OCI-LY1 (cell line): ENCODE results near the gene CKAP2L.

Experiments
- H2AFZ ChIP-seq: fragments of 200-600 bp; sonication (generic), shearing (Covaris generic); 2 replicates; pipeline ENCODE4 v1.6.0; 2014; ENCODE audit warnings: antibody characterized with exemption, mild to moderate bottlenecking, low read length
- H3F3A ChIP-seq: fragments of 200-600 bp; sonication (generic), shearing (Covaris generic); 2 replicates; pipeline ENCODE4 v1.6.0; 2014; ENCODE audit warnings: mild to moderate bottlenecking, antibody characterized with exemption, low read length, moderate library complexity; ENCODE audit not compliant: insufficient read depth
- H3K27ac ChIP-seq: fragments of 200-600 bp; sonication (generic); 2 replicates; pipeline ENCODE4 v1.5.1; 2014; ENCODE audit warnings: low read length, mixed run types, mild to moderate bottlenecking, low read depth; ENCODE audit not compliant: poor library complexity, severe bottlenecking
- H3K27me3 ChIP-seq: fragments of 200-600 bp; sonication (generic); 2 replicates; pipeline ENCODE4 v1.6.0; 2014; ENCODE audit warnings: antibody characterized with exemption, mild to moderate bottlenecking, low read length, moderate library complexity; ENCODE audit not compliant: insufficient read depth
- H3K36me3 ChIP-seq: fragments of 200-600 bp; sonication (generic); 2 replicates; pipeline ENCODE4 v1.6.1; 2014; ENCODE audit warnings: mild to moderate bottlenecking, antibody characterized with exemption, low read length, moderate library complexity, mixed read lengths; ENCODE audit not compliant: insufficient read depth
- H3K4me1 ChIP-seq: fragments of 200-600 bp; sonication (generic); 2 replicates; pipeline ENCODE4 v1.5.1; 2014; ENCODE audit warnings: mild to moderate bottlenecking, low read length, moderate library complexity; ENCODE audit not compliant: insufficient read depth, severe bottlenecking
- H3K4me2 ChIP-seq: fragments of 200-600 bp; sonication (generic), shearing (Covaris generic); 2 replicates; pipeline ENCODE4 v1.6.1; 2014; ENCODE audit warnings: low read length
- H3K4me3 ChIP-seq: fragments of 200-600 bp; sonication (generic); 2 replicates; pipeline ENCODE4 v1.5.1; 2014; ENCODE audit warnings: low read length, low read depth, mild to moderate bottlenecking, mixed read lengths; ENCODE audit not compliant: poor library complexity, severe bottlenecking
- H3K79me2 ChIP-seq: fragments of 200-600 bp; shearing (Covaris generic); 2 replicates; pipeline ENCODE4 v1.6.1; 2016; ENCODE audit warnings: mixed run types, low read length, mixed read lengths; ENCODE audit not compliant: insufficient read depth
- H3K9ac ChIP-seq: fragments of 200-600 bp; sonication (generic), shearing (Covaris generic); 2 replicates; pipeline ENCODE4 v1.6.1; 2014; ENCODE audit warnings: mild to moderate bottlenecking, low read length, mixed read lengths
- H3K9me2 ChIP-seq: fragments of 200-600 bp; sonication (generic), shearing (Covaris generic); 2 replicates; pipeline ENCODE4 v1.6.1; 2014; ENCODE audit warnings: low read depth, mild to moderate bottlenecking, low read length, mixed read lengths
- H3K9me3 ChIP-seq: fragments of 200-600 bp; shearing (Covaris generic); 2 replicates; pipeline ENCODE4 v1.6.1; 2014; ENCODE audit warnings: low read length, mixed read lengths
- H4K20me1 ChIP-seq: fragments of 200-600 bp; sonication (generic), shearing (Covaris generic); 2 replicates; pipeline ENCODE4 v1.6.0; 2016; ENCODE audit warnings: mild to moderate bottlenecking, low read length; ENCODE audit not compliant: insufficient read depth
- EZH2 ChIP-seq: fragments of 200-600 bp; sonication (generic), shearing (Covaris generic); IDR thresholded peaks from 2 replicates; pipeline ENCODE4 v1.8.0; 2017; ENCODE audit warnings: borderline replicate concordance, mixed run types, mild to moderate bottlenecking, antibody characterized with exemption, low read length, moderate library complexity, mixed read lengths
- TF ChIP-seq, protein P1 (sequence below): fragments of 200-600 bp; sonication (generic), shearing (Covaris generic); IDR thresholded peaks from 2 replicates; pipeline ENCODE4 v1.5.1; 2017; ENCODE audit warnings: mild to moderate bottlenecking, antibody characterized with exemption, low read length, moderate library complexity, mixed read lengths

CKAP2L gene

GRCh38 chr2:112765251-112765650 is 842 bp upstream of the CKAP2L start:
- no peaks in the 10 kb centered on the region for H3F3A ChIP-seq
- TF ChIP-seq EZH2, result no peak
- TF ChIP-seq, protein P1, sequence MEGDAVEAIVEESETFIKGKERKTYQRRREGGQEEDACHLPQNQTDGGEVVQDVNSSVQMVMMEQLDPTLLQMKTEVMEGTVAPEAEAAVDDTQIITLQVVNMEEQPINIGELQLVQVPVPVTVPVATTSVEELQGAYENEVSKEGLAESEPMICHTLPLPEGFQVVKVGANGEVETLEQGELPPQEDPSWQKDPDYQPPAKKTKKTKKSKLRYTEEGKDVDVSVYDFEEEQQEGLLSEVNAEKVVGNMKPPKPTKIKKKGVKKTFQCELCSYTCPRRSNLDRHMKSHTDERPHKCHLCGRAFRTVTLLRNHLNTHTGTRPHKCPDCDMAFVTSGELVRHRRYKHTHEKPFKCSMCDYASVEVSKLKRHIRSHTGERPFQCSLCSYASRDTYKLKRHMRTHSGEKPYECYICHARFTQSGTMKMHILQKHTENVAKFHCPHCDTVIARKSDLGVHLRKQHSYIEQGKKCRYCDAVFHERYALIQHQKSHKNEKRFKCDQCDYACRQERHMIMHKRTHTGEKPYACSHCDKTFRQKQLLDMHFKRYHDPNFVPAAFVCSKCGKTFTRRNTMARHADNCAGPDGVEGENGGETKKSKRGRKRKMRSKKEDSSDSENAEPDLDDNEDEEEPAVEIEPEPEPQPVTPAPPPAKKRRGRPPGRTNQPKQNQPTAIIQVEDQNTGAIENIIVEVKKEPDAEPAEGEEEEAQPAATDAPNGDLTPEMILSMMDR, result no peak
- H3K9ac ChIP-seq, result peak overlapping the region; percentile 57
- peaks cover 25% of the 10 kb centered on the region for H3K4me1 ChIP-seq
- H3K79me2 ChIP-seq, result peaks cover 24% of the 10 kb centered on the region
- no peaks in the 10 kb centered on the region for H3K9me2 ChIP-seq
- H3K9me3 ChIP-seq, result no peaks in the 10 kb centered on the region
- H3K27me3 ChIP-seq, result no peaks in the 10 kb centered on the region
- peak overlapping the region; percentile 83 for H3K4me3 ChIP-seq
- no peak overlapping the region for H3K27ac ChIP-seq
- H2AFZ ChIP-seq, result 0 out of 2 replicates have a peak overlapping the region, but pooled peaks have one; percentile 2
- H4K20me1 ChIP-seq, result no peaks in the 10 kb centered on the region
- peaks cover 21% of the 10 kb centered on the region for H3K36me3 ChIP-seq
- H3K4me2 ChIP-seq, result peak overlapping the region; percentile 56

DNA sequence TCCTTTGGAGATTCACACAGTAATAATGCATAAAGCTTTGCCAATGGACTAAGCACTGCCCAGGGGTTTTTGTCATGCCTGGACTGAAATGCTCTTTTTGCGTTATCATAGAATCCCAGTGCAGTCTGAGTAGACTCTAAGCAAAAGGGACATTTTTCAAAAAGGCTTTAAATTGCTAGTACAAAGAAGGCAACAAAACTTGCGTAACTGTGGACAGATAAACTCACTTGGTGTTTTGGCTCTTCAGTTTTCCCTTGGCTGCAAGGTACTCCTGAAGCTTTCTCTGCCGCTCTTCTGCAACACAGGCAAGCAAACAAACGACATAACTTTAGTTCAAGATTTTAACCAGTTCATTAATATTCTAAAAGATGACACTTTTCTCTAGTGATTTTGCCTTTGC is 2.1 kb downstream of the CKAP2L start:
- Histone ChIP-seq H3K9ac (no peak overlapping the region; the same call in 1 of the 2 replicates), H3K36me3 (peaks cover 51% of the 10 kb centered on the region), H3K79me2 (peaks cover 24% of the 10 kb centered on the region), H3K9me3 (no peaks in the 10 kb centered on the region), H3F3A (no peaks in the 10 kb centered on the region), H3K27me3 (no peaks in the 10 kb centered on the region), H2AFZ (no peak overlapping the region), H3K4me1 (peaks cover 25% of the 10 kb centered on the region), H3K9me2 (no peaks in the 10 kb centered on the region), H3K4me3 (peak overlapping the region; percentile 83), H4K20me1 (no peaks in the 10 kb centered on the region), H3K4me2 (peak overlapping the region; percentile 86; the same call in 1 of the 2 replicates), H3K27ac (no peak overlapping the region)
- TF ChIP-seq, protein P1, result no peak
- no peak for TF ChIP-seq EZH2

GRCh38 chr2:112760149-112760548 is 4.3 kb downstream of the CKAP2L start:
- Histone ChIP-seq H3F3A (no peaks in the 10 kb centered on the region), H3K36me3 (peaks cover 72% of the 10 kb centered on the region), H4K20me1 (no peaks in the 10 kb centered on the region), H3K9ac (no peak overlapping the region), H3K9me2 (no peaks in the 10 kb centered on the region), H3K4me2 (no peak overlapping the region), H2AFZ (no peak overlapping the region), H3K9me3 (no peaks in the 10 kb centered on the region), H3K27me3 (no peaks in the 10 kb centered on the region), H3K4me1 (peaks cover 20% of the 10 kb centered on the region), H3K79me2 (peaks cover 24% of the 10 kb centered on the region), H3K27ac (no peak overlapping the region), H3K4me3 (no peak overlapping the region)
- TF ChIP-seq EZH2, result no peak
- TF ChIP-seq, protein P1, result no peak
